Liver (tissue), 3 donors: ENCODE measurements around the gene CARD11.

Experiments
- CTCF ChIP-seq: fragments of 150-350 bp; IDR thresholded peaks from 2 replicates; pipeline ENCODE4 v1.5.1; 2017; ENCODE audit warnings: improper control_type of control experiment, low read depth, low read length; ENCODE audit not compliant: missing input control
- GABPA ChIP-seq, 2 donors: IDR thresholded peaks in 1 of 2; conservative IDR thresholded peaks in 1 of 2; 2 replicates each; pipeline ENCODE4 v1.6.1; 2016; ENCODE audit warnings: antibody characterized with exemption in 2 of 2, mild to moderate bottlenecking in 1 of 2, moderate library complexity in 1 of 2
- HNF4G ChIP-seq: IDR thresholded peaks from 2 replicates; pipeline ENCODE4 v1.6.1; 2016; ENCODE audit warnings: antibody characterized with exemption
- MAX ChIP-seq: IDR thresholded peaks from 2 replicates; pipeline ENCODE4 v1.6.1; 2016; ENCODE audit warnings: antibody characterized with exemption
- RAD21 ChIP-seq, 2 donors: IDR thresholded peaks; 2 replicates each; pipeline ENCODE4 v1.6.1; 2016; ENCODE audit warnings: antibody characterized with exemption in 2 of 2, mild to moderate bottlenecking in 2 of 2
- REST ChIP-seq: IDR thresholded peaks from 2 replicates; pipeline ENCODE4 v1.6.1; 2016; ENCODE audit warnings: antibody characterized with exemption, mild to moderate bottlenecking
- TAF1 ChIP-seq: conservative IDR thresholded peaks from 2 replicates; pipeline ENCODE4 v1.6.1; 2016; ENCODE audit warnings: antibody characterized with exemption, mild to moderate bottlenecking
- ZBTB33 ChIP-seq: IDR thresholded peaks from 2 replicates; pipeline ENCODE4 v1.6.1; 2016; ENCODE audit warnings: antibody characterized with exemption
- donor health status: healthy.
- donor health status: healthy.

- TF ChIP-seq CTCF = no peak
- TF ChIP-seq REST = no peak
- TF ChIP-seq RAD21 (IDR thresholded peaks at IDR 0.05) = no peak
- TF ChIP-seq MAX = no peak
- no peak for TF ChIP-seq HNF4G
- no peak for TF ChIP-seq ZBTB33
- TF ChIP-seq GABPA (IDR thresholded peaks at IDR 0.05 in 1 of 2, conservative IDR thresholded peaks at IDR 0.05 in 1 of 2) = no peak
- no peak for TF ChIP-seq TAF1
Measured at GRCh38 chr7:3000566-3000965, 43.1 kb downstream of the CARD11 start.
